GM12872 (cell line): ENCODE data around the gene MTMR12.

ENCODE experiments used
- TF ChIP-seq, protein P1 (sequence below): IDR thresholded peaks from 3 replicates; pipeline ENCODE4 v1.5.1; 2011; ENCODE audit warnings: low read depth, mild to moderate bottlenecking, low read length, moderate library complexity; ENCODE audit not compliant: insufficient read depth

MTMR12 gene

DNA sequence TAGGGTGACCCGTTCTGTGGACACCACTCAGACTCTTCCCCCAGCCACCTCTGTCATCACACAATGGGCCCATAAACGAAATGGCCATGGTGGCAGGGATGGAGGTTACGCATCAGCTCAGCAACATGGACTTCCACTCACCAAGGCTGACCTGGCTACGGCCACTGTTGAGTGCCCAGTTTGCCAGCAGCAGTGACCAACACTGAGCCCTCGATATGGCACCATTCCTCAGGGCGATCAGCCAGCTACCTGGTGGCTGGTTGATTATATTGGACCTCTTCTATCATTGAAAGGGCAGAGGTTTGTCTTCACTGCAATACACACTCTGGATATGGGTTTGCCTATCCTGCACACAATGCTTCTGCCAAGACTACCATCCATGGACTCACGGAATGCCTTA, 21.1 kb downstream of the MTMR12 start:
- TF ChIP-seq, protein P1, sequence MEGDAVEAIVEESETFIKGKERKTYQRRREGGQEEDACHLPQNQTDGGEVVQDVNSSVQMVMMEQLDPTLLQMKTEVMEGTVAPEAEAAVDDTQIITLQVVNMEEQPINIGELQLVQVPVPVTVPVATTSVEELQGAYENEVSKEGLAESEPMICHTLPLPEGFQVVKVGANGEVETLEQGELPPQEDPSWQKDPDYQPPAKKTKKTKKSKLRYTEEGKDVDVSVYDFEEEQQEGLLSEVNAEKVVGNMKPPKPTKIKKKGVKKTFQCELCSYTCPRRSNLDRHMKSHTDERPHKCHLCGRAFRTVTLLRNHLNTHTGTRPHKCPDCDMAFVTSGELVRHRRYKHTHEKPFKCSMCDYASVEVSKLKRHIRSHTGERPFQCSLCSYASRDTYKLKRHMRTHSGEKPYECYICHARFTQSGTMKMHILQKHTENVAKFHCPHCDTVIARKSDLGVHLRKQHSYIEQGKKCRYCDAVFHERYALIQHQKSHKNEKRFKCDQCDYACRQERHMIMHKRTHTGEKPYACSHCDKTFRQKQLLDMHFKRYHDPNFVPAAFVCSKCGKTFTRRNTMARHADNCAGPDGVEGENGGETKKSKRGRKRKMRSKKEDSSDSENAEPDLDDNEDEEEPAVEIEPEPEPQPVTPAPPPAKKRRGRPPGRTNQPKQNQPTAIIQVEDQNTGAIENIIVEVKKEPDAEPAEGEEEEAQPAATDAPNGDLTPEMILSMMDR, result no peak

- TF ChIP-seq, protein P1, result no peak
Measured at GRCh38 chr5:32290922-32291321, 21.8 kb downstream of the MTMR12 start.

DNA sequence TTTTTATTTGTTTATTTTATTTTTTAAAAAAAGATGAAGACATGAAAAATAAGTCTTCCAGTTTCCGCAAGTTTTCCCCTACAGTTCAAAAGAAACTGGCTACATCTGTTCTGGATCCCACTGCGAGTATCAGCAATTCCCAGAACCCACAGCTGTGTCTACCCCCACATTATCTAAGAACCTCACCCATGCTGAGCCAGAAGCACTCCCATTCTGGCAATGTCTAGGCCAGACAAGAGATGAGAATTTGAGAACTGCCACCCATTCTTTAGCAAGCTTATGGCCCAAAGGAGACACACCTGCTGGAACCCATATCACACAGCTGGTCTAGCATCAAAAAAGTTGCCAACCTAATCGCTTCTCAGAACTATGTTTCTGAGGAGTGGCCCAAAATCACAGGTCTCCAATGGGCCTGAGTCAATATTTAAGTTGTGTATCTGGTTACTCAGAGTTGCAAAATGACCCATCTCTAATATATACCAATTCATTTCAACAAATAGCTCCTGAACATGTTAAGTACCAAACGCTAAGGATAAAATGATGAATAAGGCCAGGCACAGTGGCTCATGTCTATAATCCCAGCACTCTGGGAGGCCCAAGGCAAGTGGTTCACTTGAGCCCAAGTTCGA, 27.1 kb downstream of the MTMR12 start:
- TF ChIP-seq, protein P1, result no peak

GRCh38 chr5:32283539-32284377, 29.0 kb downstream of the MTMR12 start:
- TF ChIP-seq, protein P1, result no peak

DNA sequence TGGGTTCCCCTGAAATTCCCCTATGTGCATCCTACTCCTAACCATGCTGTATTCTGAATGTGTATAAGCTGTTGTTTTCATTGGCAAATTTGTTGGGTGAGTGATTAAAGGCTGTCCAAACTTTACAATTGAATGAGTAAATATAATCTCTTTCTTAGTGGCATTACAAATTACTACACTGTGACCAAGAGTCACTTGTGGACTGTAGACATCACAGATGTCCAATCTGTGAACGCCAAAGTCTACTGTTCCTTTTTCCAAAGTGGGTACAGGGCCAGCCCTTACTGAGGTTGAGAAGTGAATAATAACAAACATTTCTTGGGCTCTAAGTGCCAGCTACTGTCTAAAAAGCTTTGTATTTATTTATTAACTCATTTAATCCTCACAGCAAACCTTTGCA, 29.7 kb downstream of the MTMR12 start:
- TF ChIP-seq, protein P1, result no peak

- TF ChIP-seq, protein P1, result no peak
Measured at GRCh38 chr5:32282633-32283032, 30.1 kb downstream of the MTMR12 start.

DNA sequence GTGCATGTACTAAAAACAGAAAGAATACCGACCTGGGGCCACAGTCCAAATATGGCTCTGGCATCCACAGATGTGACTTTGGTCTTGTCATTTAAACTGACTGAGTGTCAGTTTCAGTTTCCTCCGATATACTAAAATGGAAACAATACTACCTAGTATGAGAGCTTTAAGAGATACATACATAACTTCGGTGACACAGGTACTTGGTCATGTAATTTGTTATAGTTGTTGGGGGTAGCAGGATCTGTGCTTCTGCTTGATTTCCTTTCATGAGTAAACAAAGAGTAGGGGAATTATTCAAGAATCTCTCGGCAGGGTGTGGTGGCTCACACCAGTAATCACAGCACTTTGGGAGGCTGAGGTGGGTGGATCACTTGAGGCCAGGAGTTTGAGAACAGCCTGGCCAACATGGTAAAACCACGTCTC, 32.1 kb downstream of the MTMR12 start:
- TF ChIP-seq, protein P1, result no peak
